HepG2 (cell line): ENCODE measurements around the gene SHQ1. TPM values are rescaled to one million over a fixed set of nuclear protein-coding genes. Genes with fewer than 3 reads are reported as not detected.

Experiments used
- ARID5B ChIP-seq: IDR thresholded peaks from 2 replicates; pipeline ENCODE4 v1.4.0; 2020; ENCODE audit warnings: mild to moderate bottlenecking, missing genetic modification reagents
- ATM ChIP-seq: fragments of 450-650 bp; IDR thresholded peaks from 2 replicates; pipeline ENCODE4 v1.7.1; 2017; ENCODE audit warnings: mild to moderate bottlenecking, borderline replicate concordance
- CREB1 ChIP-seq, 2 experiments: fragments of 450-650 bp in 1 of 2; IDR thresholded peaks; 2 replicates each; pipeline ENCODE4 v1.6.1; 2016 to 2017; ENCODE audit warnings: control low read depth in 1 of 2, mild to moderate bottlenecking in 1 of 2, missing compliant biosample characterization in 1 of 2, missing genetic modification characterization in 1 of 2
- FOSL2 ChIP-seq: sonication (generic); formaldehyde crosslinking; IDR thresholded peaks from 2 replicates; pipeline ENCODE4 v1.4.0; 2020; ENCODE audit warnings: missing genetic modification reagents
- FOXK1 ChIP-seq: sonication (generic); formaldehyde crosslinking; IDR thresholded peaks from 2 replicates; pipeline ENCODE4 v1.4.0; 2020; ENCODE audit warnings: low read depth, missing genetic modification reagents, borderline replicate concordance
- HNF1B ChIP-seq: sonication (generic); formaldehyde crosslinking; IDR thresholded peaks from 2 replicates; pipeline ENCODE4 v1.5.1; 2020; ENCODE audit warnings: mild to moderate bottlenecking, moderate library complexity, missing genetic modification reagents
- KAT8 ChIP-seq: IDR thresholded peaks from 2 replicates; pipeline ENCODE4 v1.6.1; 2016; ENCODE audit warnings: missing genetic modification reagents, missing compliant biosample characterization
- KDM6A ChIP-seq: IDR thresholded peaks from 2 replicates; pipeline ENCODE4 v1.6.1; 2016; ENCODE audit warnings: low read depth
- KLF9 ChIP-seq: IDR thresholded peaks from 2 replicates; pipeline ENCODE4 v1.6.1; 2016; ENCODE audit warnings: low read depth
- PAWR ChIP-seq: sonication (generic); formaldehyde crosslinking; IDR thresholded peaks from 2 replicates; pipeline ENCODE4 v1.4.0; 2020; ENCODE audit warnings: missing genetic modification reagents, mild to moderate bottlenecking, borderline replicate concordance
- PHF20 ChIP-seq: sonication (generic); formaldehyde crosslinking; IDR thresholded peaks from 2 replicates; pipeline ENCODE4 v1.5.0; 2020; ENCODE audit warnings: mild to moderate bottlenecking, missing genetic modification reagents
- POLR2AphosphoS2 ChIP-seq: IDR thresholded peaks from 2 replicates; pipeline ENCODE4 v1.6.1; 2011; ENCODE audit warnings: low read depth, low read length, improper control_type of control experiment
- RFX1 ChIP-seq: fragments of 450-650 bp; IDR thresholded peaks from 2 replicates; pipeline ENCODE4 v1.6.1; 2017
- RFXAP ChIP-seq: sonication (generic); formaldehyde crosslinking; IDR thresholded peaks from 2 replicates; pipeline ENCODE4 v1.4.0; 2020; ENCODE audit warnings: missing genetic modification reagents, borderline replicate concordance
- TGIF2 ChIP-seq: IDR thresholded peaks from 2 replicates; pipeline ENCODE4 v1.6.1; 2016; ENCODE audit warnings: control low read depth, missing compliant biosample characterization
- ZNF280B ChIP-seq: sonication (generic); formaldehyde crosslinking; IDR thresholded peaks from 2 replicates; pipeline ENCODE4 v1.5.0; 2020; ENCODE audit warnings: missing genetic modification reagents, mild to moderate bottlenecking, borderline replicate concordance
- ZNF281 ChIP-seq: sonication (generic); formaldehyde crosslinking; IDR thresholded peaks from 2 replicates; pipeline ENCODE4 v1.4.0; 2020; ENCODE audit warnings: missing genetic modification reagents, borderline replicate concordance
- ZNF530 ChIP-seq: sonication (generic); formaldehyde crosslinking; IDR thresholded peaks from 2 replicates; pipeline ENCODE4 v1.5.0; 2020; ENCODE audit warnings: low read depth, mild to moderate bottlenecking, missing genetic modification reagents
- ZNF564 ChIP-seq: sonication (generic); formaldehyde crosslinking; IDR thresholded peaks from 2 replicates; pipeline ENCODE4 v1.8.1; 2023; ENCODE audit warnings: mild to moderate bottlenecking, missing genetic modification reagents
- ZNF766 ChIP-seq: sonication (generic); formaldehyde crosslinking; IDR thresholded peaks from 2 replicates; pipeline ENCODE4 v1.5.0; 2020; ENCODE audit warnings: missing genetic modification reagents, borderline replicate concordance
- ZSCAN31 ChIP-seq: sonication (generic); formaldehyde crosslinking; IDR thresholded peaks from 2 replicates; pipeline ENCODE4 v1.5.0; 2020; ENCODE audit warnings: low read depth, mild to moderate bottlenecking, missing genetic modification reagents
- polyA plus RNA-seq, 8 experiments: library from polyadenylated mRNA; depleted of rRNA in 3 of 8; stranded (reverse) in 7 of 8; unstranded in 1 of 8; fragments of >200 nt; fragmentation: Illumina TruSeq in 4 of 8; extraction: Trizol in 4 of 8; gene quantifications; 2 replicates each; pipeline versions ENCODE4 v1.2.1 to v1.2.3, GENCODE V29; 2011 to 2016; ENCODE audit warnings: low read depth in 4 of 8, missing spikeins in 1 of 8, mixed read lengths in 1 of 8; ENCODE audit not compliant: insufficient read depth in 1 of 8
- total RNA-seq, 5 experiments: library from RNA; depleted of rRNA; stranded (reverse); fragments of >200 nt; fragmentation: Illumina TruSeq; extraction: Trizol; gene quantifications; 2 replicates each; pipeline ENCODE4 v1.2.3, GENCODE V29; 2016; ENCODE audit warnings: low read depth in 1 of 5

Gene SHQ1
- total and polyA plus RNA-seq, 2 of the 13 experiments (the other 11 are each of a cell fraction or from before 2014, with no cell fraction given) = 5.5 to 20.3 TPM

GRCh38 chr3:72702390-72702789 lies 145.9 kb downstream of the SHQ1 start (continued):
- no peak for TF ChIP-seq ZNF280B (CRISPR knock-in tag)
- TF ChIP-seq RFXAP (CRISPR knock-in tag) = no peak
- TF ChIP-seq CREB1 (IDR thresholded peaks at IDR 0.05) = no peak
- TF ChIP-seq CREB1 (CRISPR knock-in tag; IDR thresholded peaks at IDR 0.05) = no peak
- no peak for TF ChIP-seq ZNF281 (CRISPR knock-in tag)
- no peak for TF ChIP-seq PHF20 (CRISPR knock-in tag)
- TF ChIP-seq ZNF766 (CRISPR knock-in tag) = peak; percentile 96; the same call in 1 of the 2 replicates
- TF ChIP-seq ARID5B (CRISPR knock-in tag) = peak; percentile 76
- TF ChIP-seq KDM6A (CRISPR knock-in tag) = no peak
- no peak for TF ChIP-seq ZSCAN31 (CRISPR knock-in tag)
- no peak for TF ChIP-seq KLF9 (CRISPR knock-in tag)
- TF ChIP-seq PAWR (CRISPR knock-in tag) = no peak
- no peak for TF ChIP-seq RFX1
- TF ChIP-seq TGIF2 = no peak
- no peak for TF ChIP-seq ZNF530 (CRISPR knock-in tag)
- TF ChIP-seq FOXK1 (CRISPR knock-in tag) = no peak
- 0 out of 2 replicates have a peak, but pooled peaks have one; percentile 26 for TF ChIP-seq HNF1B
- no peak for TF ChIP-seq ATM
- TF ChIP-seq FOSL2 (CRISPR knock-in tag) = 0 out of 2 replicates have a peak, but pooled peaks have one; percentile 17
- TF ChIP-seq POLR2AphosphoS2 = no peak
- no peak for TF ChIP-seq KAT8 (CRISPR knock-in tag)
- TF ChIP-seq ZNF564 (CRISPR knock-in tag) = no peak
